Measurements from ENCODE around the gene GMEB1.
A peak's percentile ranks its signal among the peaks of the same experiment; 100 is the strongest.
"Not testable (repeated sequence)": the region's sequence is repeated elsewhere in the genome, so short reads cannot be mapped to it uniquely, and the experiment has no call there.

- TF ChIP-seq, protein P1, sequence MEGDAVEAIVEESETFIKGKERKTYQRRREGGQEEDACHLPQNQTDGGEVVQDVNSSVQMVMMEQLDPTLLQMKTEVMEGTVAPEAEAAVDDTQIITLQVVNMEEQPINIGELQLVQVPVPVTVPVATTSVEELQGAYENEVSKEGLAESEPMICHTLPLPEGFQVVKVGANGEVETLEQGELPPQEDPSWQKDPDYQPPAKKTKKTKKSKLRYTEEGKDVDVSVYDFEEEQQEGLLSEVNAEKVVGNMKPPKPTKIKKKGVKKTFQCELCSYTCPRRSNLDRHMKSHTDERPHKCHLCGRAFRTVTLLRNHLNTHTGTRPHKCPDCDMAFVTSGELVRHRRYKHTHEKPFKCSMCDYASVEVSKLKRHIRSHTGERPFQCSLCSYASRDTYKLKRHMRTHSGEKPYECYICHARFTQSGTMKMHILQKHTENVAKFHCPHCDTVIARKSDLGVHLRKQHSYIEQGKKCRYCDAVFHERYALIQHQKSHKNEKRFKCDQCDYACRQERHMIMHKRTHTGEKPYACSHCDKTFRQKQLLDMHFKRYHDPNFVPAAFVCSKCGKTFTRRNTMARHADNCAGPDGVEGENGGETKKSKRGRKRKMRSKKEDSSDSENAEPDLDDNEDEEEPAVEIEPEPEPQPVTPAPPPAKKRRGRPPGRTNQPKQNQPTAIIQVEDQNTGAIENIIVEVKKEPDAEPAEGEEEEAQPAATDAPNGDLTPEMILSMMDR (conservative IDR thresholded peaks at IDR 0.05; ENCODE audit: low read length): 0 out of 2 replicates have a peak, but pooled peaks have one; percentile 13
- not testable (repeated sequence) for TF ChIP-seq EZH2phosphoT487 (IDR thresholded peaks at IDR 0.05; ENCODE audit: borderline replicate concordance)
These were observed 14.7 kb upstream of the GMEB1 start for GRCh38 chr1:28653870-28654269.
